Endometrial microvascular endothelial cells (primary cell): ENCODE results near the gene HIRIP3. TPM values are rescaled to one million over a fixed set of nuclear protein-coding genes. Genes with fewer than 3 reads are reported as not detected.
"Not testable (repeated sequence)": the region's sequence is repeated elsewhere in the genome, so short reads cannot be mapped to it uniquely, and the experiment has no call there.

Source experiments
- in situ Hi-C: cut with HindIII; loops from 2 replicates; pipeline ENCODE4 v1.10.0; 2017; ENCODE audit warnings: low sequenced_read_pairs, low pct_unique_long_range_greater_than_20kb; ENCODE audit errors: inconsistent ontology term
- total RNA-seq: library from RNA; depleted of rRNA; stranded (reverse); fragments of >200 nt; gene quantifications from one replicate; pipeline ENCODE4 v1.2.3, GENCODE V29; 2015; ENCODE audit errors: inconsistent ontology term

HIRIP3 gene
- 9.7 TPM for total RNA-seq

GRCh38 chr16:29995324-29995910, at the start of gene HIRIP3:
HIRIP3 (minus strand) TSS chr16:29995617; CDS start chr16:29995605, 12 bp downstream.
- in situ Hi-C loops: no loop called here

- in situ Hi-C loops: no loop called here
Observed at GRCh38 chr16:30041841-30042240, 46.4 kb upstream of the HIRIP3 start.

GRCh38 chr16:30040690-30041089, 45.3 kb upstream of the HIRIP3 start:
- in situ Hi-C loops: not testable (repeated sequence)

GRCh38 chr16:30040221-30040620, 44.8 kb upstream of the HIRIP3 start:
- in situ Hi-C loops: no loop called here

GRCh38 chr16:30033270-30033669, 37.9 kb upstream of the HIRIP3 start:
- in situ Hi-C loops: no loop called here

- in situ Hi-C loops: no loop called here
Observed at GRCh38 chr16:30032083-30032819, 36.8 kb upstream of the HIRIP3 start.

GRCh38 chr16:30031477-30031918, 36.1 kb upstream of the HIRIP3 start:
- in situ Hi-C loops: no loop called here

- in situ Hi-C loops: no loop called here
Observed at GRCh38 chr16:30030841-30031413, 35.5 kb upstream of the HIRIP3 start, which contains the start of gene TLCD3B. TLCD3B (minus strand) TSS chr16:30031271; CDS start chr16:30030527, 744 bp downstream.

- in situ Hi-C loops: no loop called here
Observed at GRCh38 chr16:30030011-30030685, 34.7 kb upstream of the HIRIP3 start.

- in situ Hi-C loops: no loop called here
Observed at GRCh38 chr16:30028438-30029076, 33.1 kb upstream of the HIRIP3 start.

- in situ Hi-C loops: no loop called here
Observed at GRCh38 chr16:30027588-30028437, 32.4 kb upstream of the HIRIP3 start.

GRCh38 chr16:30026449-30026848, 31.0 kb upstream of the HIRIP3 start:
- in situ Hi-C loops: no loop called here

GRCh38 chr16:30025574-30025973, 30.2 kb upstream of the HIRIP3 start:
- in situ Hi-C loops: no loop called here

GRCh38 chr16:30025156-30025555, 29.7 kb upstream of the HIRIP3 start:
- in situ Hi-C loops: no loop called here

GRCh38 chr16:30024451-30024850, 29.0 kb upstream of the HIRIP3 start:
- in situ Hi-C loops: no loop called here

- in situ Hi-C loops: no loop called here
Observed at GRCh38 chr16:30023586-30023985, 28.2 kb upstream of the HIRIP3 start.

- in situ Hi-C loops: no loop called here
Observed at GRCh38 chr16:30022887-30023286, 27.5 kb upstream of the HIRIP3 start, which contains the start of gene C16orf92. C16orf92 (plus strand) TSS chr16:30023198; CDS start chr16:30023341, 143 bp downstream.

- in situ Hi-C loops: no loop called here
Observed at GRCh38 chr16:30018731-30019158, 23.3 kb upstream of the HIRIP3 start.
